Endodermal cell (in vitro differentiated cells): ENCODE measurements around the gene FER. TPM values are rescaled to one million over a fixed set of nuclear protein-coding genes. Genes with fewer than 3 reads are reported as not detected.

Experiments used
- DNase-seq: peaks from one replicate; pipeline ENCODE4 v3.0.0-alpha.2; 2017
- H3K27ac ChIP-seq: 2 replicates; pipeline ENCODE4 v1.5.1; 2013; ENCODE audit warnings: mild to moderate bottlenecking, low read depth, low read length, moderate library complexity
- H3K27me3 ChIP-seq: 2 replicates; pipeline ENCODE4 v1.6.1; 2013; ENCODE audit warnings: mild to moderate bottlenecking, low read length, moderate library complexity; ENCODE audit not compliant: insufficient read depth, control insufficient read depth, poor library complexity, severe bottlenecking
- H3K36me3 ChIP-seq: 2 replicates; pipeline ENCODE4 v1.7.0; 2013; ENCODE audit warnings: mild to moderate bottlenecking, low read length, moderate library complexity; ENCODE audit not compliant: control insufficient read depth, insufficient read depth
- H3K4me1 ChIP-seq: one replicate; pipeline ENCODE4 v1.7.0; 2013; ENCODE audit warnings: low read length; ENCODE audit not compliant: control insufficient read depth, insufficient read depth
- H3K4me3 ChIP-seq: 2 replicates; pipeline ENCODE4 v1.5.1; 2013; ENCODE audit warnings: mild to moderate bottlenecking, low read length, moderate library complexity
- H3K9ac ChIP-seq: 2 replicates; pipeline ENCODE4 v1.6.1; 2013; ENCODE audit warnings: mild to moderate bottlenecking, low read length, moderate library complexity; ENCODE audit not compliant: poor library complexity, severe bottlenecking; ENCODE audit errors: extremely low read depth
- H3K9me3 ChIP-seq: 2 replicates; pipeline ENCODE4 v1.6.1; 2013; ENCODE audit warnings: mild to moderate bottlenecking, low read length, moderate library complexity; ENCODE audit not compliant: control insufficient read depth
- H3K27ac Mint-ChIP-seq: 2 replicates; pipeline ENCODE4 v1.8.0; 2020; ENCODE audit warnings: mixed read lengths
- H3K27me3 Mint-ChIP-seq: 2 replicates; pipeline ENCODE4 v1.8.0; 2021; ENCODE audit warnings: mild to moderate bottlenecking, mixed read lengths; ENCODE audit not compliant: insufficient read depth
- H3K36me3 Mint-ChIP-seq: 2 replicates; pipeline ENCODE4 v1.8.0; 2020; ENCODE audit warnings: low read depth, mixed read lengths
- H3K4me1 Mint-ChIP-seq: 2 replicates; pipeline ENCODE4 v1.8.0; 2020; ENCODE audit warnings: mixed read lengths
- H3K4me3 Mint-ChIP-seq: 2 replicates; pipeline ENCODE4 v1.8.0; 2020; ENCODE audit warnings: mild to moderate bottlenecking, moderate library complexity, mixed read lengths
- H3K9me3 Mint-ChIP-seq: 2 replicates; pipeline ENCODE4 v1.8.0; 2020; ENCODE audit warnings: mild to moderate bottlenecking, mixed read lengths
- WGBS, 2 experiments: methylation state at CpG; one replicate each; pipeline versions ENCODE4 v1.1.5 to v1.1.7; 2013; ENCODE audit warnings: missing lambda C conversion rate in 2 of 2, mixed read lengths in 1 of 2; ENCODE audit not compliant: insufficient coverage in 1 of 2, insufficient read length in 1 of 2; 5-methylcytosine and 5-hydroxymethylcytosine counted together
- total RNA-seq, 2 donors: library from RNA; stranded (reverse); fragmentation: NEBNext Ultra II Directional in 1 of 2; extraction: Animal tissue kit (Norgen Biotek cat#: 25700) in 1 of 2; gene quantifications; 2 replicates in 1 of 2; 3 replicates in 1 of 2; pipeline ENCODE4 v1.2.1, GENCODE V29; 2021
- TF ChIP-seq, protein P1 (sequence below): fragments of 200-600 bp; sonication (generic); conservative IDR thresholded peaks from 2 replicates; pipeline ENCODE4 v1.5.0; 2021; ENCODE audit warnings: antibody characterized with exemption, mild to moderate bottlenecking

The FER gene
- total RNA-seq, 2 donors from 2014 or later: 24.5 to 26.8 TPM

DNA sequence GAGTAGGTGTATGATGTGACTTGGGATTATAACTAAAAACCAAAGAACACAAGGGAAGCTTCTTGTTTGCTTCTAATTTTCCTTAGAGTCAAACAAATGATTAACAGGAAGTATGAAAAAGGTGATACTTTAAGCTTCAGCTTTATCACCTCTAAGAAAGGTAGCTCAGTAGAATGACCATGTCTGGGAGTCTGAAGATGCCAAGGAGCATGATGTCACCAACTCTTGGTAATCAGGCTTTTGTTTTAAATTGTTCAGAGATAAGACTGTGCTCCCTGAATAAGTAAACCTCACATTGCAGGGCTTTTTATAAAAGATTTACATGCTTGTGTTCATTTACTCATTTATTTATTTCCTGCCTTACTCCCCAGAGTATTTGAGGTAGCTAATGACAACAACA lies 169.9 kb downstream of the FER start:
- H3K27me3 Mint-ChIP-seq: no peaks in the 10 kb centered on the region
- peak overlapping the region; percentile 12 for H3K27ac Mint-ChIP-seq
- H3K27me3 ChIP-seq: no peaks in the 10 kb centered on the region
- H3K36me3 ChIP-seq: no peaks in the 10 kb centered on the region
- H3K4me1 ChIP-seq: no peaks in the 10 kb centered on the region
- H3K4me1 Mint-ChIP-seq: peaks cover 10% of the 10 kb centered on the region
- no peak overlapping the region for H3K4me3 Mint-ChIP-seq
- no peak overlapping the region for H3K27ac ChIP-seq
- H3K9ac ChIP-seq: no peak overlapping the region
- no peaks in the 10 kb centered on the region for H3K9me3 ChIP-seq
- TF ChIP-seq, protein P1, sequence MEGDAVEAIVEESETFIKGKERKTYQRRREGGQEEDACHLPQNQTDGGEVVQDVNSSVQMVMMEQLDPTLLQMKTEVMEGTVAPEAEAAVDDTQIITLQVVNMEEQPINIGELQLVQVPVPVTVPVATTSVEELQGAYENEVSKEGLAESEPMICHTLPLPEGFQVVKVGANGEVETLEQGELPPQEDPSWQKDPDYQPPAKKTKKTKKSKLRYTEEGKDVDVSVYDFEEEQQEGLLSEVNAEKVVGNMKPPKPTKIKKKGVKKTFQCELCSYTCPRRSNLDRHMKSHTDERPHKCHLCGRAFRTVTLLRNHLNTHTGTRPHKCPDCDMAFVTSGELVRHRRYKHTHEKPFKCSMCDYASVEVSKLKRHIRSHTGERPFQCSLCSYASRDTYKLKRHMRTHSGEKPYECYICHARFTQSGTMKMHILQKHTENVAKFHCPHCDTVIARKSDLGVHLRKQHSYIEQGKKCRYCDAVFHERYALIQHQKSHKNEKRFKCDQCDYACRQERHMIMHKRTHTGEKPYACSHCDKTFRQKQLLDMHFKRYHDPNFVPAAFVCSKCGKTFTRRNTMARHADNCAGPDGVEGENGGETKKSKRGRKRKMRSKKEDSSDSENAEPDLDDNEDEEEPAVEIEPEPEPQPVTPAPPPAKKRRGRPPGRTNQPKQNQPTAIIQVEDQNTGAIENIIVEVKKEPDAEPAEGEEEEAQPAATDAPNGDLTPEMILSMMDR: no peak
- H3K4me3 ChIP-seq: no peak overlapping the region
- no peak for DNase-seq
- H3K9me3 Mint-ChIP-seq: no peaks in the 10 kb centered on the region
- no peaks in the 10 kb centered on the region for H3K36me3 Mint-ChIP-seq

DNA sequence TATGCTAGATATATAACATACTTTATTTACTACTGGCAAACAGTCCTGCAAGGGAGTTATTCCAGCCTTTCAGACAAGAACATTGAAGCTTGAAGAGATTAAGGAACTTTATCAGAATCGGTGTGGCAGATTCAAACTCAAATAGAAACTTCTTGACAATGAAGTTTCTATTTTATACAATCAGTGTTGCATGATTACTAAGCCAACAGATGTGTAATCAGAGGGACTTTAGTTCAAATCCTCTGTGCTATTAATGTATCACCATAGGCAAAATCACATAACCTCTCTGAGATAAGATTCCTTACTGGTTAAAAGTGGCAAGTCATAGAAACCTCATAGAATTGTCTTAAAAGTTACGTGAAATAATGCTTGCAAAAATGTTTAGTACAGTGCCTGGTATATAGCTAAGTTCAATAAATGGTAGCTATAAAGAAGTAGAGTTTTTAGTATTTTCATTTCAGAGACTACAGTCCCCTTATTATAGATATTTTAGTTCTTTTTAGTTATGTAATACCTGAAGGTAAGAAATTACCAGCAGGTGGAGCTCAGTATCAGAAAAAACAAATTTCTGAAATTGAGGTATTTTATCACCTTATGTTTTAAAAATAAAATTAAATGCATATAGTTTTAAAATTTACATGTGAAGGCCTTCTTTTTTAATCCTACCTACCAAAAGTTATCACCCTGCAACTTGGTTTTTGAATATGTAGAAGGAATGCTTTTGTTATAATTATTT lies 172.1 kb downstream of the FER start:
- no peaks in the 10 kb centered on the region for H3K36me3 Mint-ChIP-seq
- Histone ChIP-seq H3K4me3 (no peak overlapping the region), H3K9me3 (no peaks in the 10 kb centered on the region), H3K4me1 (no peaks in the 10 kb centered on the region), H3K9ac (no peak overlapping the region), H3K36me3 (no peaks in the 10 kb centered on the region), H3K27me3 (no peaks in the 10 kb centered on the region), H3K27ac (no peak overlapping the region)
- H3K4me1 Mint-ChIP-seq: peaks cover 10% of the 10 kb centered on the region
- TF ChIP-seq, protein P1: peak; percentile 62
- no peak overlapping the region for H3K4me3 Mint-ChIP-seq
- no peaks in the 10 kb centered on the region for H3K9me3 Mint-ChIP-seq
- H3K27ac Mint-ChIP-seq: no peak overlapping the region
- no peak for DNase-seq
- 100% methylated on average over 1 to 2 of the region's 2 CpGs for WGBS, 2 experiments
- H3K27me3 Mint-ChIP-seq: no peaks in the 10 kb centered on the region

GRCh38 chr5:108924457-108924961 lies 176.8 kb downstream of the FER start:
- Histone ChIP-seq H3K27ac (no peak overlapping the region), H3K27me3 (no peaks in the 10 kb centered on the region), H3K9me3 (no peaks in the 10 kb centered on the region), H3K4me1 (no peaks in the 10 kb centered on the region), H3K9ac (no peak overlapping the region), H3K4me3 (no peak overlapping the region), H3K36me3 (no peaks in the 10 kb centered on the region)
- H3K27me3 Mint-ChIP-seq: no peaks in the 10 kb centered on the region
- no peak for DNase-seq
- H3K4me3 Mint-ChIP-seq: no peak overlapping the region
- no peaks in the 10 kb centered on the region for H3K9me3 Mint-ChIP-seq
- no peak overlapping the region for H3K27ac Mint-ChIP-seq
- H3K4me1 Mint-ChIP-seq: peaks cover 3% of the 10 kb centered on the region
- H3K36me3 Mint-ChIP-seq: peaks cover 2% of the 10 kb centered on the region
- WGBS, 2 experiments: 93 to 100% methylated on average over 1 to 3 of the region's 3 CpGs
- TF ChIP-seq, protein P1: peak; percentile 57
